Eye (tissue), 1 donor: ENCODE results near the gene L1CAM.
A peak's percentile ranks its signal among the peaks of the same experiment; 100 is the strongest.
"Not testable (repeated sequence)": the region's sequence is repeated elsewhere in the genome, so short reads cannot be mapped to it uniquely, and the experiment has no call there.

Experiments
- DNase-seq: peaks from one replicate; pipeline ENCODE4 v3.0.0-alpha.2; 2015

The L1CAM gene

DNA sequence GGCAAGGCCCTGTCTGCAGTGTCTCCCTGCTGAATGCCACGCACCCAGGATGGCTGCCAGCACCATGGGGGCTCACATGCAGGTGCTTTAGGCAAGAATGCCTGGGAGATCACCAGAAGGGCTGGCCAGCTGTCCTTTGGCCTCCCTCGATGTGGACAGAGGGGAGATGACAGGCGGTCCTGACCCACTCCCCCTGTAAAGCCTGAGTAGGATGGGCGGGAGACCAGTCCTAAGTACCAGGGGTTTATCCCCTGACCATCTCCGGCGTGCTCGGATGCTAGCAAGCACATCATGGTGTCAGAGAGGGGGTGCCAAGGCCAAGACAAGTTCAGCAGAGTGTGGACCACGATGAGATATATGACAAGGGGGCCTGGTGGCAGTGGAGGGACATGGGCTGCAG is 60.9 kb downstream of the L1CAM start:
- DNase-seq = no peak

DNA sequence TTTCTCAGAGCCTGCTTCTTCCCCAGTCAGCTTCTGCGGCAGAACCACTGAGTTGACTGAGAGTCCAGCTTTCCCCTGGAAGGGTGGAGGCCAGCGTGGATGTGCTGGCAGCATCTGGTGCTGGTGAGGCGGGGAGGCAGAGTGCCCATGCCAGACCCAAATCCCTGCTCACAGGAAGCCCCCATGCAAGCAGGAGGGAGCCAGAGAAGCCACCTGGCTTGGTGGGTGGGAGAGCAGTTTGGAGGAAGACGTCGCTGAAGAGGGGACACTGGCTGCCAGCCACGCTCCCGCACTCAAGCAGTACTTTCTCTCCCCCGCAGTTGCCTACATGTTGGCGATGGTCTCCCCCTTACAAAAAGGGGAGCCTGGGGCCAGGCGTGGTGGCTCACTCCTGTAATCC is 61.6 kb downstream of the L1CAM start:
- DNase-seq = no peak

DNA sequence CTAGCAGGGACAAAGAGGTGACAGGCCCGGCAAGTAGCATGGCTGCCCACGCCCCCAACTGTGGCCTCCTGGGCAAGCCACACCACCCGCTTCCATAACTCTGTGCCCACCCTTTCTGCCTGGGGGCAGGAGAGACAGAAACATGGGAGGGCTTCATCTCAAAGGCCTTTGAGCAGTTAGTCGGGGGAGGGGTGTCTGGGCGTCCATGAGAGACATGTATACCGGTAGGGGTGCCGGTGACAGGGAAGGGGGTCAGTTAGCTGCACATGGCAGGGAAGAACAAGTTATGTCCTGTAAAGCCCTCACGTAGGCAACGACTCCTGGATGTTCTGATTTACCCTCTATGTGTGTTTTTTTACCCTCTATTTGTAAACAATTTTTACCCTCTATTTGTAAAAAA is 64.9 kb downstream of the L1CAM start:
- DNase-seq = no peak

DNA sequence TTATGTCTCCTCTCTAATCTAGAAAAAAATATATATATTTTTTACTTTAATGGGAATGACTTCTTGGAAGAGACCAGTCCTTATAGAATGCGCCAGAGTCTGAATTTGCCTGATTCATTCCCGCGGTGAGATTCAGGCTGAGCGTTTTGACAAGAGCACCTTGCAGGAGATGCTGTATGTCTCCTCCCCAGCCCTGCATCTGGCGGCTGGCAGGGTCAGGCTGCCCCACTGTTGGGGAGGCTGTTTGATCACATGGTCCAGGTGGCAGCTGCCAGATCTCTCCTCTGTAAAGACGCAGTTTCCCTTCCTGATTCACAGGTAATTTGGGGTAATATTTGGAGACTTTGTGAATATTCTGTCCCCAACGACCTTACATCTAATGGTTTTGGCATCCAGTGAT is 65.4 kb downstream of the L1CAM start:
- no peak for DNase-seq

DNA sequence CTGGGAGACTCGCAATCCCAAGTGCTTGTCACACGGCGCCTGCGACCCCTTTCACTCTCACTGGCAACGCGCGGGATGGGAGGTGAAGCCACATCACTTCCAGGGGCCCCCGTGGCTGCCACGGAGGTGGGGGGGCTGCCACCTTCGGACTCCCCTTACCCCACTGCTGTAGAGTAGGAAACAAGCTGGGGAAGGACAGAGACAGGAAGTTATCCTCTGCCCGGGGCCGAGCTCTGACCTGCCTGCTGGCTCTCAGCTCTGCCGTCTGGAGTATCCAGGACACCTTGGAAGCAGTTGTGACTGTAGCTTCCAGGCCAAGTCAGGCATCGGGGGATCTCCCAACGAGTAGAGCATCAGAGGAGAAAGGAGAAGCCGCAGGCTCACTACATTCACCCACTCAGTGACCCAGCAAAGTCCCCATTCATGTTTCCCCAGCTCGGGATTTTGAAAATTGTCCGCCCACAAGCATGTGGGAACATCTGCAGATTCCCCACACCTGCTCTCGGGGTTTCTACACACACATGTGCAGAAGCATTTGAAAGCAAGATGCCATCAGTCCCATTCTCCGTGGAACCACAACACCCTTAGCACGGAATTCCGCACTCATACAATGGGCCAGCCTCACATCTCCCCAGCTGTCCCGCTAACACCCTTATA is 66.5 kb downstream of the L1CAM start:
- DNase-seq = peak; percentile 68

DNA sequence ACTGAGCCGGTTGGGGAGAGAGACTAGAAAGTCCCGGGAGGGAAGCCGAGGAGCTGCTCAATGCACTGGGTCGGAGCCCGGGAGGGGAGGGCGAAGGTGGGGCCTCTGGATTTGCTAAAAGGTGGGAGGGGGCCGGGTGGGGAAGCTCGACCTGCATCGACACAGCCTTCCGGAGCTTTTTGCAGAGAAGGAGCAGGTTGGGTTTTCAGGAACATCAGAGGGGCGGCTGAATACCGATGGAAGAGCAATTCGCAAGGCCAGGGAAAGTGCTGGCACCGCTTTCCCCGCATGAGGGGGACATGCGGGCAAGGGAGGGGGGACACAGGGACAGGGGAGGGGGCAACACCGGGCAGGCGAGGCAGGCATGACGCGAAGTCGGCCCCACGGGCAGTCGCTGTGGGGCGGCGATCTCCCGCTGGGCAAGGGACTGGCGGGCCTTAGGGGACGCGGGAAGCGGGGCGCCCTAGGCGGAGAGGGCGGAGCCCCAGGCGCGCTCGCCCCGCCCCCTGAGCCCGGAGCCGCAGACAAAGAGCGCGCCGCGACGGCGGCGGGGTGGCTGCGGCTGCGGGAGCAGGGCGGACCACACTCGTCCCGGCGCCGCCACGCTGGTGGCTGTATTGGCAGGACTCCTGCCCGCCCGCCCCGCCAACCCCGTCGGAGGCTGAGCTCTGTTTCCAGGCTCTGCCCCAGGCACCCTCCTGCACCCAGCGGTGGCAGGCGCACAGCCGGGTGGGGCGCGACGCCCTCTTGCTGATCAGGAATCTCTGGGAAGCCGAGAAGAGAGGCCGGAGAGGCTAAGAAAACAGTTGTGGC is 67.2 kb downstream of the L1CAM start:
- DNase-seq = peak; percentile 80

DNA sequence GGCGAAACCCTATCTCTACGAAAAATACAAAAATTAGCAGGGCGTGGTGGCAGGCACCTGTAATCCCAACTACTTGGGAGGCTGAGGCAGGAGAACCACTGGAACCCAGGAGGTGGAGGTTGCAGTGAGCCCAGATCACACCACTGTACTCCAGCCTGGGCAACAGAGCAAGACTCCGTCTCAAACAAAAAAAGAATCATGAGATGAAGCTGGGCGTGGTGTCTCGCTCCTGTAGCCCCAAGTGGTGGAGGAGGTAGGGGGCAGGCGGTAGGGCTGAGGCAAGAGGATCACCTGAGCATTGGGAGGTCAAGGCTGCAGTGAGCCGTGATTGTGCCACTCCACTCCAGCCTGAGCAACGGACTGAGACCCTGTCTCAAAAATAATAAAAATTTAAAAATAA is 67.9 kb downstream of the L1CAM start:
- not testable (repeated sequence) for DNase-seq

DNA sequence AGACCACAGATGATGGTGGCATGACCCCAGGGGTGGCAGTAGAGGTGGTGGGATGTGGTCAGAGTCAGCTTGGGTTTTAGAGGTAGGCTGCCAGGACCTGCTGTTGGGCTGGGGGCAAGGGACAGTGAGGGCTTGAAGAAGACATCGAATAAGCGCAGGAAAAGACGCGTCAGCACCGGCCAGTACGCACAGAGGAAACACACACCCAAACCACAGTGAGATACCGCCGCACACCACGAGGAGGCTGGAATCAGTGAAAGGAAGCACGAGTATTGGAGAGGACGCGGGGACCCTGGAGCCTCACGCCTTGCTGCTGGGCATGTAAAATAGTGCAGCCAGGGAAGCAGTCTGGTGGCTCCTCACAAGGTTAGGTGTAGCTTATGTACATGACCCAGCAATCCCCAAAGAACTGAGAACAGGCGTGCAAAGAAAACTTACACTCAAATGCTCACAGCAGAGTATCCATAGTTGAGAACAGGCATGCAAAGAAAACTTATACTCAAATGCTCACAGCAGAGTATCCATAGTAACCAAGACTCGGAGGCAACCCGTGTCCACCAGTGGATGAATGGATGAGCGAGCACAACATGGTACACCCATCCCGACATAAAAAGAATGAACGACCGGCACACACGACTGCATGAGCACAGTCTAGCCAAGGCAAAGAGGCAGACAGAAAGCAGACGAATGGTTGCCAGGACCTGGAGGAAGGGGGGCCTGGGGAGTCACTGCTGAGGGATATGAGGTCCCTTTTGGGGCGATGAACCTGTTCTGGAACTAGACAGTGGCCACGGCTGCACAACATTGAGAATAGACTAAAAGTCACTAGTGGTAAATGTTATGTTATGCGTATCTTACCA is 68.9 kb downstream of the L1CAM start:
- DNase-seq = no peak

DNA sequence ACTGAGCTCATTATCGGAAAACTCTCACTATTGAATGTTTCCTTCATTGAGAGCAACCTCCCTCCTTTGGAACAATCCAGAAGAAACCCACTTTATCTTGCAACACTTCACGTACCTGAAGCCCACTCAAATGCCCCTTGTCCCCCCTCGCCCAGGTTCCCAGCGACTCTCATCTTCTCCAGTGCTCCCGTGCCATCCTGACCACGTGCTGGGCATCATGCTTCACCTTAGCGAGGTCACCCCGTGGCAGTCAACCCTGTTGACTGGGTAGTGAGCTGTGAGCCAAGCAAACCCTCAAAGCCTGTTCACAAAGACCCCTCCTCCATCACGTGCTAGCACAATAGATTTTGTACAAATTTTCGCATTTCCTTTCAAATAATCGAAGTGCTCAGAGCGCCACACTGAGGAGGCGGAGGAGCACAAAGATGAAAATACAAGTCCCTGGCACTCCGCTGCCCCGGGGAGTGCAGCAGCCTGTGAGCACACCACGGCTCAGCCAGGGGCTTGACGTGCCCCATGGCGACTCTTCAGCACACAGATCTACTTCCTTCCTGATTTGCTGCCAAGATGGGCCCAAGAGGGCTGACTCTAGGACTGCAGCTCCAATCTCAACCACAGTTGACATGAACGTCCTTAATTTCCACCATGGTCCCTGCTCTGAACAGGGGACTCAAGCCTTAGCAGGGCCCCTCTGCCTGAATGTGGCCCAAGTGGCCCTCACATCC is 71.2 kb downstream of the L1CAM start:
- no peak for DNase-seq

DNA sequence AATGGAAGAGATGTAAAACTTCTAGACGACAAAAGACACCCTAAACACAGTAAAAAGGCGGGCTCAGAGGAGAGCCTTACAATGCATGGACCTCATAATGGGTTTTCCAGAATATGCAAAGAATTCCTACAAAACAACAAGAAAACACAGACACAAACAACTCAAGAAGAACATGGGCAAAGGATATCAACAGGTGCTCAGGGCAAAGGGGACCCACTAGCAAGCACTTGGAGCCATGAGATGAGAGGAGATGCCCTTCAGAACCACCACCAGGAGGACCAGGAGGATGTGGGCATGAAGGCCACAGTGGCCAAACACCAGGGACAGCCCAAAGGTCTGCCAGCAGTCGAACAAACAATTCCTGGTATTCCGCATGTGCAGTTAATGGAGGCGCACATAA is 72.8 kb downstream of the L1CAM start:
- no peak for DNase-seq

DNA sequence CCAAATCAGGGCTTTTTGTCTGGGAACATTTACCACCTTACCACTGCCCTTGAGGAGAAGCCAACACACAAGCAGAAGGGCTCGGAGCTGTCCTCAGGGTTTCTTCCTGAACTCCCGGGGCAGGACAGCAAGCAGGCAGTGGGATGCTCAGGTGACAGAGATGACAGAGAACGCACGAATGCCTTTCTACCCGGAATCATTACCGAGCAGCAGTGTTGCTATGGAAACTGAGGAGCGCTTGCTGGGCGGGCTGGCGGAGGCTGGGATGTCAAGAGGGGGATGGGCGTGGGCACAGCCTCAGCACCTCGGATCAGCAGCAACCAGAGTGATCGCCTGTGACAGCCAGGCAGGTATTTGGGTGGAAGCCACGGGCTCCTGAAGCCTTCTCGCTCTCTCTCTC is 73.8 kb downstream of the L1CAM start:
- peak; percentile 58 for DNase-seq
